GM19468 (cell line): ENCODE measurements around the gene CST8.
"Not testable (repeated sequence)": the region's sequence is repeated elsewhere in the genome, so short reads cannot be mapped to it uniquely, and the experiment has no call there.

Experiments
- ATAC-seq: cut with Tn5 transposase; IDR thresholded peaks from one replicate; pipeline ENCODE4 v1.9.1; 2021; ENCODE audit warnings: mild to moderate bottlenecking, moderate library complexity, moderate number of reproducible peaks; ENCODE audit not compliant: unreplicated experiment; ENCODE audit errors: extremely low read depth

The CST8 gene

GRCh38 chr20:23473293-23473692 is 17.6 kb upstream of the CST8 start:
- not testable (repeated sequence) for ATAC-seq

DNA sequence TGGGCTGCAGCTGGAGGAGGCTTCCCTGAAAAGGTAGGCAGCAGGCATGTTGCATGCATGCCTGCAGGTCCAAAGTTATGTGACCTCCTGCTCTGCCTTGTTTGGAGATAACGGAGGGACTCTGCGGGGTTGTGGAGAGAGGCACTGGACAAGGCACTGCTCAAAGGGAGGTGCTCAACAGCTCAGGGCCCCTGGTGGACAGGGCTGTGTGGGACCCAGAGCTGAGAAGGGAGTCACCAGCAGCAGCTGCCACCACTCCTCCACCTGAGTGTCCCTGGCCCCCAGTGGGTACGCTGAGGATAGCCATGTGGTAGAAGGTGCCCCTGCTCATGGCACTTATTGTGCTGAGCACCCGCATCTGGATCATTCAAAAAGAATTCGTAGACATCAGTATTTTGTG is 15.5 kb upstream of the CST8 start:
- no peak for ATAC-seq

GRCh38 chr20:23476015-23476754 is 14.7 kb upstream of the CST8 start:
- no peak for ATAC-seq

DNA sequence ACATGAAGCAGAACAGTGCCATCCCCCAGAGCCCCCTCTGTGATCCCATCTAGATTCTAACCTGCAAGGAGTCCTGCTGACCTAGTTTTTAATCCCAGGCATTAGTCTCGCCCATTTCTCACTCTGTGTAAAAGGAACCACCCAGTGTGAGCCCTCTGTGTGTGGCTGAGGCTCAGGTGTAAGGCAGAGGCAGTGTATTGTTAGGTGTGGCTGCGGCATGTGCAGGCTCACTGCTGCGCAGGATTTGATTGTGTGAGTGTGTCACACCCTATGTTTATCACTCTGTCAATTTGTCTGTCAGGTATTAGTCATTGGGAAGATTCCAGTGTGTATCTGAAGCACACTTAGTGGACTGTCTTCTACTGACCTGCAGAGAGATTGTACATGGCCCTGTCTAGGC is 13.7 kb upstream of the CST8 start:
- no peak for ATAC-seq

DNA sequence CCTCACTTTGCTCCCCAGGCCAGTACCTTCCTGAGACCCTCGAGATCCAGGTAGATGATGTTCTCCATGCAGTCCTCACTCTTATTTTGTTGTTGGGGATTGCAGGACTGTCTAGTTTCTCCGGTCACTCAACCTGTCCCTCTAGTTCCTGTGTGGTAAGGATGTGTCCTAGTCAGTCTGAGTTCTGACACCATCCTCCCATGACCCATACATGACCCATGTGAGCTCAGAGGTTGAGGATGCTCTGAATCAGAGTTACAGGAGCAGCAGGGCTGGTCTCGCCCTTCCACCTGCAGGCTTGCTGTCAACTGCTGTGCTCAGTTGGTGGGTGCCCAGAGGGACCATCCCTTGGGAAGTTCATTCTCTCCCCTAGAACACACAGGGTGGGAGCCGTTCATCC is 11.9 kb upstream of the CST8 start:
- ATAC-seq, result no peak

GRCh38 chr20:23482138-23482537 is 8.8 kb upstream of the CST8 start:
- no peak for ATAC-seq

GRCh38 chr20:23484081-23484480 is 6.8 kb upstream of the CST8 start:
- no peak for ATAC-seq

- ATAC-seq, result no peak
Observed at GRCh38 chr20:23488470-23488869, 2.4 kb upstream of the CST8 start.

DNA sequence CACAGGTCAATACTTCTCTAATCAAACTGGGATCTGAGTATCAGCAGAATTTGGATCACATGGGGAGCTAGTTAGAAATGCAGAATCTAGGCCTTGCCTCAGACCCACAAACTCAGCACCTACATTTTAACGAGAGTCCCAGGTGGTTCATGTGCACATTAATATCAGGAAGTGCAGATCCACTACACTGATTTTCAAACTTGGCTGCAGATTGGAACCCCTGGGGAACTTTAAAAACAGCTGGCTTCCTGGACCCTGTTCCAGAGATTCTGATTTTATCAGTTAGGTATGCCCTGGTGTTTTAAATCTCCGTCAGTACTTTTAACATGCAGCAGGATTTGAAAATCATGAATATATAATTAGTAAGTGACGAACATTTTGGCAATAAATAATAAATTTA is 1.9 kb upstream of the CST8 start:
- ATAC-seq, result no peak

GRCh38 chr20:23492292-23492691 is 1.4 kb downstream of the CST8 start:
- no peak for ATAC-seq

DNA sequence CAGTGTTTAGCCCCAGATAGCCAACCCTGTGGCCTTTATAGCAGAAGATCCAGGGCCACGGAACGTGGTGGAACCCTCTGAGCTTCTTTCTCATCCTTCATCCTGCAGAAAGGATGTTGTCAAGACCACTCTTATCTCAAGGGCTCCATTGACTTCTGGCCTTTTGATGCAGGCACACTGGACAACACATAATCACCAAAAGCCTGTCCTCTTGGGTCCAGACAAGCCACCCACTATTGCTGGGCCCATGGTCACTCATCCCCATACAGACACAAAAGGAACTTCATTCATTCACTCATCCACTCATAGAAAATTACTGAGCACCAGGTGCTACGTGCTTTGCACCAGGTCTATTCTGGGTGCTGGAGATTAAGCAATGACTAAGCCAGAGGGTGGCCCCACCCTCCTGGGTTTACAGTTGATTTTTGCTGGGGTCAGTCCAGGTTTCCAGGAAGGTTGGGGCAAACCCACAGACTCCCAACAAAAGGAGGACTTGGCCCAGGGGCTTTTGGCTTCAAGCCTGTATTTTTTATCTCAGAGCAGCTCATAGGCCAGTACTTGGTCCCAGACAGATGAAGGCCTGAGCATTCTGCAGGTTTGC is 2.4 kb downstream of the CST8 start:
- ATAC-seq, result no peak

DNA sequence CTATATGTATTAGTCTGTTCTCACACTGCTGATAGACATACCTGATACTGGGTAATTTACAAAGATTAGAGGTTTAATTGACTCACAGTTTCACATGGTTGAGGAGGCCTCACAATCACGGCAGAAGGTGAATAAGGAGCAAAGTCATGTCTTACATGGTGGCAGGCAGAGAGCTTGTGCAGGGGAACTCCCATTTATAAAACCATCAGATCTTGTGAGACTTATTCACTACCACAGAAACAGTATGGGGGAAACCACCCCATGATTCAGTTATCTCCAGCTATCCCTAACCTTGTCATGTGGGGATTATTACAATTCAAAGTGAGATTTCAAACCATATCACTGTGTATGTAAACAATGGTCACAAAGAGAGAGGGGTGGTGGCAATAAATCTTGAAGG is 6.6 kb downstream of the CST8 start:
- no peak for ATAC-seq

DNA sequence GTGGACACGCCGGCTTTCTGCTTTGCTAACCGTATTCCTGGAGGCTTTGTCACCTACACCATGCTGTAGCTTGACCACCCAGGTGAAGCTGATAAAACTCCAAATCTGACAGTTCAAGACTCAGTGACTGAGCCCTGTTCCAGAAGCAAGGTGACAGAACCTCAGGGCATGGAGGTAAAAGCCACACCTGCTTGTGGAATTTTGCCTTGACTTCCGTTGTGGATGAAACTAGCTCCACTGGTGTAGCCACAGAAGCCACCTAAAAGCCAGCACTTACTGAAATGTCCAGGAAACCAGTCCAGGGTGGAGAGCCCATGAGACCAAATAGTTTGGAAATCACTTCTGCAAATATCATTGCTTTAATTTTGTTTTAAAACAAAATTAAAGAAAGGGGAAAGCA is 11.0 kb downstream of the CST8 start:
- ATAC-seq, result no peak

DNA sequence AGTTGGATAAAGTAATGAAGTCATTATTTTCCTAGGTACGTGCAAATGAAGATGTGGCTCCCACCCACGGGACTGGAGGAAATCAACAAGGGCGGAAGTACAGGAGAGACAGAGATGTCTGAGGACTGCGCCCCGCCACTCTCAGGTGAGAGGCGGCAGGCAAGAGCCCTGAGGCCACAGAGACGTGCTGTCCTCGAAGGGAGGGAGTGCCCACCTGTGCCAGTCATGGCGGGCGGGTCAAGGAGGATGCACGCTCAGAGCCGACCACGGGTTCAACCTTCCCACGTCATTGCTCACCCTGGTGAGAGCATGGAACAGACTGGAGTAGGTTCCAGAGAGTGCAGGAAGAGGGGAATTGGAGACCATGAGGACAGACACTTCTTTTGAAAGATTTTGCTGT is 12.7 kb downstream of the CST8 start:
- ATAC-seq, result no peak

DNA sequence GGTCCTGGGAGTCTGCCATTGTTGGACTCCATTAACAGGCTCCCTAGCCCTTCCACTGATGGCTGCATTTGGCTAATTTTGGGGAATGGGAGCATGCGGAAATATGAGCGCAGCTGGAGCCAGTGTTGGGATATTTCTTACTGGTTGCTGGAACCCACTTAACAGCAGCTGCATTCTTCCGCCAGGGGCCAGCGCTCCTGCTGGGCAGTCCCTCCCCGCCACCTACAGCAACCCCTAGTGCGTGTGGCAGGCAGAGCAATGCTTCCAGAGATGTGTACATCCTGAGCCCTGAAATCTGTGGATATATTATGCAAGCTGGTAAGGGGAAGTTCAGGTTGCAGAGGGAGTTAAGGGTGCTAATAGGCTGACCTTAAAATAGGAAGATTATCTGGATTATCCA is 16.4 kb downstream of the CST8 start:
- no peak for ATAC-seq

GRCh38 chr20:23508449-23509229 is 17.7 kb downstream of the CST8 start:
- ATAC-seq, result no peak

- ATAC-seq, result no peak
Observed at GRCh38 chr20:23509247-23509913, 18.5 kb downstream of the CST8 start.

- ATAC-seq, result no peak
Observed at GRCh38 chr20:23510000-23510590, 19.2 kb downstream of the CST8 start.

DNA sequence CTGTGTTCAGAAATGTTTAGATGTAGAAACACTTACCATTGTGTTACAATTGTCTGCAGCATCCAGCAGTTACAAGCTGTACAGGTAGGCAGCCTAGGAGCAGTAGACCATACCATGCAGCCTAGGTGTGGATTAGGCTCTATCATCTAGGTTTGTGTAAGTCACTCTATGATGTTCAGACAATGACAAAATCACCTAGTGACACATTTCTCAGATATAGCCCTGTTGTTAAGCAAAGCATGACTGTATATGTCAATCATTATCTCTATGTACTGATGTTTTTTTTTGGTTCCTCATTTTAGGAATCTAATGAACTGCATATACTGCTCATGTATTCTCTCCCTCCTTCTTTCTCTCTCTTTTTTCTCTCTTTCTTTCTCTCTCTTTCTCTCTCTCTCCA is 22.2 kb downstream of the CST8 start:
- no peak for ATAC-seq

GRCh38 chr20:23514848-23515247 is 23.9 kb downstream of the CST8 start:
- no peak for ATAC-seq
